Mucosa of rectum (tissue), 2 donors: ENCODE data around the gene INTS15.
A peak's percentile ranks its signal among the peaks of the same experiment; 100 is the strongest.

Source experiments
- H3K27ac ChIP-seq, 2 donors: one replicate each; pipeline ENCODE4 v1.7.0; 2013; ENCODE audit warnings: inconsistent platforms in 2 of 2, low read depth in 2 of 2, low read length in 2 of 2
- H3K27me3 ChIP-seq, 2 donors: one replicate each; pipeline ENCODE4 v1.7.0; 2013; ENCODE audit warnings: low read length in 2 of 2; ENCODE audit not compliant: control insufficient read depth in 2 of 2, insufficient read depth in 2 of 2
- H3K36me3 ChIP-seq, 2 donors: one replicate each; pipeline ENCODE4 v1.7.0; 2013; ENCODE audit warnings: low read length in 2 of 2; ENCODE audit not compliant: control insufficient read depth in 2 of 2, insufficient read depth in 2 of 2
- H3K4me1 ChIP-seq, 2 donors: one replicate each; pipeline ENCODE4 v1.7.0; 2013; ENCODE audit warnings: low read length in 2 of 2, mild to moderate bottlenecking in 1 of 2; ENCODE audit not compliant: control insufficient read depth in 2 of 2, insufficient read depth in 2 of 2
- H3K4me3 ChIP-seq, 2 donors: one replicate each; pipeline ENCODE4 v1.7.0; 2013; ENCODE audit warnings: low read length in 2 of 2
- H3K9ac ChIP-seq, 2 donors: one replicate each; pipeline ENCODE4 v1.7.0; 2013; ENCODE audit warnings: low read length in 2 of 2, low read depth in 1 of 2, mild to moderate bottlenecking in 1 of 2
- H3K9me3 ChIP-seq, 2 donors: one replicate each; pipeline ENCODE4 v1.7.0; 2013; ENCODE audit warnings: low read length in 2 of 2; ENCODE audit not compliant: control insufficient read depth in 2 of 2
- donor health status: healthy.
- donor health status: Normal muscosa, but diverticular disease.

The INTS15 gene

DNA sequence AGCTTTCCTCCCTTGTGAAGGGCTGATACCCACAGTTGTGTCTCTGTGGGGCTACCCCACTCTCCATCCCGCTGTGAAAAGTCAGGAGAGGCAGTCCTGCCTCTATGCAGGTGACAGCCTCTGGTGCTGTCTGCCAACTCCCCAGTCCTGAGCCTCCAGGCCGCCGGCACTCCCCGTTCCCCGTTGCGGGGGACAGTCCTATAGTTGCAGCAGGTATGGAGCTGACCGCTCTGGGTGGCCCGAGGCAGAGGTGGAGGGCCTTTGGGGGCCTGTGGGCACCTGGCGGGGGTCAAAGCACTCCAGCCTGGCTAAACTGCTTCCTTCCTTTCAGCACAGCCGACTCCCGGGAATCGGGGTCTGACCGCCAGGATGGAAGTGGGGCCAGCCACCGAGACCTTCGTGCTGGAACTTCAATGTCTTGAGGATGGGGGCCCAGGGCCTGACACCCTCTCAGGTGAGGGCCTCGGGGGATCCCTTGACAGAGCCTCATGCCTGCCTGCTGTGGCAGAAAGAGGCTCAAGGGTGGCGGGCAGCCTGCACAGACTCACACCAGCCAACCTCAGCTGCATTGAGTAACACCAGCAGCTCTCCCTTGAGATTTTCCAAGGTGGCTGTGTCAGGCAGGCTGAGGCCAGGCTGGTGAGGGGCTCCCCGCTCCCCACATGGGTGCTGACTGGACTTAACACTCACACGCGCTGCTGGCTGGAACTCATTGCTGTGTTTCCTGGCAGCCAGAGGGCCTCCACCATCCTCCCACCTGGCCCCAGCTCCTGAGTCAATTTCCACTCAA lies 27.2 kb downstream of the INTS15 start:
- no peaks in the 10 kb centered on the region for H3K9me3 ChIP-seq
- H3K36me3 ChIP-seq = no peaks in the 10 kb centered on the region
- H3K27me3 ChIP-seq = peaks cover 13 to 14% of the 10 kb centered on the region in 2 donors
- H3K9ac ChIP-seq = no peak overlapping the region
- H3K4me3 ChIP-seq = no peak overlapping the region
- peaks cover 0 to 3% of the 10 kb centered on the region in 2 donors for H3K4me1 ChIP-seq
- no peak overlapping the region for H3K27ac ChIP-seq

- no peak overlapping the region for H3K4me3 ChIP-seq
- peaks cover 0 to 3% of the 10 kb centered on the region in 2 donors for H3K4me1 ChIP-seq
- no peaks in the 10 kb centered on the region for H3K9me3 ChIP-seq
- H3K9ac ChIP-seq = no peak overlapping the region
- H3K27ac ChIP-seq = no peak overlapping the region
- H3K27me3 ChIP-seq = peaks cover 10 to 11% of the 10 kb centered on the region in 2 donors
- no peaks in the 10 kb centered on the region for H3K36me3 ChIP-seq
These were observed 28.8 kb downstream of the INTS15 start for GRCh38 chr7:6618621-6619020.

GRCh38 chr7:6619961-6620360 lies 30.1 kb downstream of the INTS15 start:
- Histone ChIP-seq H3K9me3 (no peaks in the 10 kb centered on the region), H3K27me3 (peaks cover 2 to 3% of the 10 kb centered on the region in 2 donors), H3K4me1 (peaks cover 0 to 6% of the 10 kb centered on the region in 2 donors), H3K36me3 (no peaks in the 10 kb centered on the region), H3K4me3 (no peak overlapping the region), H3K9ac (no peak overlapping the region), H3K27ac (no peak overlapping the region)

- Histone ChIP-seq H3K27ac (no peak overlapping the region), H3K4me3 (peak overlapping the region in 1 of 2 donors; percentile 14), H3K36me3 (no peaks in the 10 kb centered on the region)
These were observed 31.6 kb downstream of the INTS15 start for GRCh38 chr7:6621195-6622133.

DNA sequence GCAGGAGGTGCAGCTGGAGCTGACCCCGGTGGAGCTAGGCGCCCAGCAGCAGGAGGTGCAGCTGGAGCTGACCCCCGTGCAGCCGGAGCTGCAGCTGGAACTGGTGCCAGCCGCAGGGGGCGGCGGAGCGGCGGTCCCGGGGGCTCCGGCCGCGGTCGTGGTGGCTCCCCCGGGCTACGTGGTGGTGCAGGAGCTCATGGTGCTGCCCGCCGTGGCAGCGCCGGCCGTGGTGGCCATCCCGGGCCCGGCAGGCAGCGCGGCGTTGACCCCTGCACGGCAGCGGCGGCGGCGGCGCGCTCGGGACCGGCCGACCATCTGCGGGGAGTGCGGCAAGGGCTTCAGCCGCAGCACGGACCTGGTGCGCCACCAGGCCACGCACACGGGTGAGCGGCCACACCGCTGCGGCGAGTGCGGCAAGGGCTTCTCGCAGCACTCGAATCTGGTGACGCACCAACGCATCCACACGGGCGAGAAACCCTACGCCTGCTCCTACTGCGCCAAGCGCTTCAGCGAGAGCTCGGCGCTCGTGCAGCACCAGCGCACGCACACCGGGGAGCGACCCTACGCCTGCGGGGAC lies 32.4 kb downstream of the INTS15 start:
- Histone ChIP-seq H3K9ac (no peak overlapping the region), H3K36me3 (no peaks in the 10 kb centered on the region), H3K27ac (no peak overlapping the region), H3K27me3 (no peaks in the 10 kb centered on the region), H3K4me3 (no peak overlapping the region), H3K9me3 (no peaks in the 10 kb centered on the region), H3K4me1 (peaks cover 0 to 6% of the 10 kb centered on the region in 2 donors)

More at GRCh38 chr7:6621195-6622133, 31.6 kb downstream of the INTS15 start:
- no peaks in the 10 kb centered on the region for H3K9me3 ChIP-seq
- H3K4me1 ChIP-seq = peaks cover 0 to 6% of the 10 kb centered on the region in 2 donors
- no peak overlapping the region for H3K9ac ChIP-seq
- no peaks in the 10 kb centered on the region for H3K27me3 ChIP-seq

DNA sequence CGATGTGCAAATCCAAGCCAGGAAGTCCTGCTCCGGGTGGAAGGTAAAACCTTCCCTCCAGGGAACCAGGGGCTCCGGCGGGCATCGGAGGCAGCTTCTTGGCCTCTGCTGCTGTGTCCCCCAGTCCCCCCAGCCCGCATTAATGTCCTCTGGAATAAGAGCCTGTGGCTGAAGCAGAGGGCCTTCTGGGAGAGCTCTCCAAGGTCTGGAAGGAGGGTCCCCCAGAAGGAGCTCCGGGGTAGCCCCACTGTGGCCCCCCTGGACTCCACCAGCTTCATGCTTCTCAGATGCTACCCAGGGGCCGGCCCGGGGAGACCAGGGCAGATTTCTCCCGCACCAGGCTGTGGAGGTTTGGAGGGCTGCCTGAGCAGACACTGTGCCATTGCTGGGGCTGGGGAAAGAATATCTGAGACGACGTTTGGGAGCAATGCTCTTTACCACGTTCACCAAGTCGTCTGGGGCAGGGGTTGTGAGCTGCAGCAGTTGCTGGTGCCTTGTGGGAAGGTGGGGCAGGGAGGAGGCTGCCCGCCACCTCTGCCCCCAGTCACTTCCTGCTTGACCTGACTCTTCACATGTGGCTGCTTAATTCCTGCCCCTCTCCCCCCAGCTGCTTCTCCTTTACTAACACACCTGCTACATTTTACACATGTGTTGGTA lies 33.9 kb downstream of the INTS15 start:
- Histone ChIP-seq H3K4me1 (peaks cover 0 to 6% of the 10 kb centered on the region in 2 donors), H3K9me3 (no peaks in the 10 kb centered on the region), H3K27ac (no peak overlapping the region), H3K27me3 (no peaks in the 10 kb centered on the region), H3K36me3 (no peaks in the 10 kb centered on the region), H3K4me3 (no peak overlapping the region), H3K9ac (no peak overlapping the region)

DNA sequence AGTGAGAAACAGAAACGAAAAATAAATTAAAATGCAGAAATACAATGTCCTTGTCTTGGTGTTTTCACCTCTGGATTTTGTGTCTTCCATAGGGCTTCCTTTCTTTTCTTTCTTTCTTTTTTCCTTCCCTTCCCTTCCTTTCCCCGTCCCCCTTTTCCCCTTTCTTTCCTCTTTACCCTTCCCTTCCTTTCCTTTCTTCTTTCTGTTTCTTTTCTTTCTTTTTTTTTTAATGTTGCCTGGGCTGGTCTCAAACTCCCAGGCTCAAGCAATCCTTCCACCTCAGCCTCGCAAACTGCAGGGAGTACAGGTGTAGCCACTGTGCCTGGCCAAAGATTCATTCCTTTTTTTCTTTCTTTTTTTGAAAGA lies 34.4 kb downstream of the INTS15 start:
- Histone ChIP-seq H3K4me1 (peaks cover 0 to 6% of the 10 kb centered on the region in 2 donors), H3K36me3 (no peaks in the 10 kb centered on the region), H3K27me3 (no peaks in the 10 kb centered on the region), H3K27ac (no peak overlapping the region), H3K9ac (no peak overlapping the region), H3K4me3 (no peak overlapping the region), H3K9me3 (no peaks in the 10 kb centered on the region)

DNA sequence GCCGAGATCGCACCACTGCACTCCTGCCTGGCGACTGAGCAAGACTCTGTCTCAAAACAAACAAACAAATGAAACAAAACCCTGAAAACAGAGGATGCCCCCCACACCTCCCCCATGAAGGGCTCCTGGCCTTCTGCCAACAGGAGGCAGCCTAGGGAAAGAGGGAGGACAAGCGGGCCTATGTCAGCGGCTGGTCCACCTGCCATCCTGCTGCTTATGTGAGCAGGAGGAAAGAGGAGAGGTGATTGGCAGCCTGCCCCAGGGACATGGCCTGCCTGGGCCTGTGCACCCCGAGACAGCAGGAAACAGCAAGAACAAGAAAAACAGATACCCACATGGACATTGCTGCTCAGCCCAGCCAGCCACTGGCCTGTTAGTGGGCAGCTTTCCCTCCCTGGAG lies 38.2 kb downstream of the INTS15 start:
- H3K4me3 ChIP-seq = no peak overlapping the region

GRCh38 chr7:6630007-6630849 lies 40.4 kb downstream of the INTS15 start:
- Histone ChIP-seq H3K4me1 (no peaks in the 10 kb centered on the region), H3K27me3 (no peaks in the 10 kb centered on the region), H3K9ac (no peak overlapping the region), H3K27ac (no peak overlapping the region), H3K4me3 (no peak overlapping the region), H3K9me3 (no peaks in the 10 kb centered on the region), H3K36me3 (no peaks in the 10 kb centered on the region)

More for the DNA sequence above, 38.2 kb downstream of the INTS15 start:
- no peak overlapping the region for H3K9ac ChIP-seq
- H3K4me1 ChIP-seq = peaks cover 0 to 3% of the 10 kb centered on the region in 2 donors
- no peak overlapping the region for H3K27ac ChIP-seq
- no peaks in the 10 kb centered on the region for H3K9me3 ChIP-seq
- H3K36me3 ChIP-seq = no peaks in the 10 kb centered on the region
- H3K27me3 ChIP-seq = no peaks in the 10 kb centered on the region
